GM10266 (cell line): ENCODE results near the gene PRKN.

Experiments
- DNase-seq: peaks from one replicate; pipeline ENCODE4 v3.0.0; 2012; ENCODE audit errors: extremely low spot score
- TF ChIP-seq, protein P1 (sequence below): IDR thresholded peaks from 2 replicates; pipeline ENCODE4 v1.5.1; 2012; ENCODE audit warnings: mild to moderate bottlenecking, low read depth; ENCODE audit not compliant: control insufficient read depth, insufficient read depth; ENCODE audit errors: missing control alignments

The PRKN gene

DNA sequence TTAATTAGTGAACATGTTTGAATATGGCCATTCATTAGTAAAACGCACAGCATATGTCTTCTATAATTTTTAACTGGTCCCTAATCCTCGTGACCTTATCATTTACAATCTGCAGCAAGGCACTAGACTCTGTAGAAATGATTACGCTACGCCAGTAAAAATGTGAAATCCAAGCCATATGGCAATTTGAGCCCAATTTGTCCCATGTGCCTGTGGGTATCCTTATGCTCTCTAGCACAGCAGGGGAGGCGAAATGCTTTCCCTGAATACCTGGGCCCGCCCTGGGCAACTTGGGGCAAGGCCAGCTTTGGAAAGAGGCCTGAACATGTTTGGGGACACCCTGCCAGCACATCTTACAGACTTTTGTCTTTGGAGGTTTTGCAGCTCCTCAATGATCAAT, 1331.0 kb downstream of the PRKN start:
- TF ChIP-seq, protein P1, sequence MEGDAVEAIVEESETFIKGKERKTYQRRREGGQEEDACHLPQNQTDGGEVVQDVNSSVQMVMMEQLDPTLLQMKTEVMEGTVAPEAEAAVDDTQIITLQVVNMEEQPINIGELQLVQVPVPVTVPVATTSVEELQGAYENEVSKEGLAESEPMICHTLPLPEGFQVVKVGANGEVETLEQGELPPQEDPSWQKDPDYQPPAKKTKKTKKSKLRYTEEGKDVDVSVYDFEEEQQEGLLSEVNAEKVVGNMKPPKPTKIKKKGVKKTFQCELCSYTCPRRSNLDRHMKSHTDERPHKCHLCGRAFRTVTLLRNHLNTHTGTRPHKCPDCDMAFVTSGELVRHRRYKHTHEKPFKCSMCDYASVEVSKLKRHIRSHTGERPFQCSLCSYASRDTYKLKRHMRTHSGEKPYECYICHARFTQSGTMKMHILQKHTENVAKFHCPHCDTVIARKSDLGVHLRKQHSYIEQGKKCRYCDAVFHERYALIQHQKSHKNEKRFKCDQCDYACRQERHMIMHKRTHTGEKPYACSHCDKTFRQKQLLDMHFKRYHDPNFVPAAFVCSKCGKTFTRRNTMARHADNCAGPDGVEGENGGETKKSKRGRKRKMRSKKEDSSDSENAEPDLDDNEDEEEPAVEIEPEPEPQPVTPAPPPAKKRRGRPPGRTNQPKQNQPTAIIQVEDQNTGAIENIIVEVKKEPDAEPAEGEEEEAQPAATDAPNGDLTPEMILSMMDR: no peak
- DNase-seq: no peak

DNA sequence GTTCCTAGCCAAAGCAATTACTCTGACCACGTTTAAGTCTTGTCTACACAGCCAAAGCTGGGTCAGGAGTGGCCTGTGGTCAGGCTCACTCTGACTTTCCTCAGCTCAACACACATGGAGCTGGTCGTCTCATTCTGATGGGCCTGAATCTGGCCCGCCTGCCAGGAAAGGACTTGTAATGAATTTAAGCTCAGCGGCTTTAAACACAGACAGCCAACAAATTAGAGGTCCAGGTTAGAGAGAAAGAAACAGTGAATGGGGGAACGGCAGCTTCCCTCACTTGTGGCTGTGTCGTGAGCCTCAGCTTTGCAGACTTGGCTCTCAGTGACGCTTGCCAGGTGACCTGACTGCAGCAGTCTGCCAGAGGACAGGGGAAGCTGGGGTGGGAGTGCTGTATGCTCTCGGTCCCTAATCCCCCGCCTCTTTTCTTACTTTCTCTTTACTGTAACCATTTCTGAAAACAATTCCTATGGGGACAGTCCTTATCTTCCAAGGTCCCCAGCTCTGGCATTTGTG, 1331.8 kb downstream of the PRKN start:
- no peak for DNase-seq
- TF ChIP-seq, protein P1: no peak

DNA sequence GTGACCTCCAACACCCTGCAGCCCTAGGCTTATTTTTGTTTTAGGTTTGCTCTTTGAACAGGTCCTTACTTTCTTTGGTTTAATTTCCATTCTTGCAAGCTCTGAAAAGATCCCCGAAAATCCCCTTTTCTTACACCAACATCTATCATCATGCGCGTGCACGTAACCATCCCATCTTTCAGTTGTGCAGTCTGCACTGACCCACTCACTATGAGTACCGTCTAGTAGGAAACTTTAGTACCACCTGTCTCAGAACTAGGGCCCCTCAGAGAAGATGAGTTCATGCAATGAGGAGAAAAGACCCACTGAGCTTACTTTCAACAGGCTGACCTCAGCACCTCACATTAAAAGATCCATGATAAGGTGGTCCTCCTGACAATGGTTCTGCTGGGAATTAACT, 1333.1 kb downstream of the PRKN start:
- TF ChIP-seq, protein P1: no peak
- DNase-seq: no peak

DNA sequence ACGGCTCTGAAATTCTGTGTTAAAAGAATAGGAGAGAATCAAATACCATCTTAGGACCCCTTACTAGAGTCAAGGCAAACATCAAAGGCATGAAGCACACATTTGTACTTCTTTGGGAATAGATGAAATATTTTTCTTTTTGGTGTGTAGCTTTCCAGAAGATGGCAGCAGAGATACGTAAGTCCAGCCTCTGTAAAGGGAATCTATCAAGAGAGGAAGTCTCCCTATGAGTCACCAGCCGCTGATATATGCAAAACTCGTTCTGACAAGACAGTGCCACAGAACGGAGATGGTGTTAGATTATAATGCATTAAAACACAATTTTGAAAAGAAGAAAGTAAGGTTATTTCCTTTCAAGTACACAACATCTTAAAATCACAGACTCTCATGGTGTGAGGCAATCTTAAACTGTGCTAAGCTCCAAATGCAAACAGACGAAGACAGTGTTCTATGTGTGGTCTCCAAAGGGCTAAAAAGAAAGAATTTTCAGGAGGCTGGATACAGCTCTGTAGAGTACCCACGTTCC, 1333.7 kb downstream of the PRKN start:
- peak; percentile 72 for DNase-seq

DNA sequence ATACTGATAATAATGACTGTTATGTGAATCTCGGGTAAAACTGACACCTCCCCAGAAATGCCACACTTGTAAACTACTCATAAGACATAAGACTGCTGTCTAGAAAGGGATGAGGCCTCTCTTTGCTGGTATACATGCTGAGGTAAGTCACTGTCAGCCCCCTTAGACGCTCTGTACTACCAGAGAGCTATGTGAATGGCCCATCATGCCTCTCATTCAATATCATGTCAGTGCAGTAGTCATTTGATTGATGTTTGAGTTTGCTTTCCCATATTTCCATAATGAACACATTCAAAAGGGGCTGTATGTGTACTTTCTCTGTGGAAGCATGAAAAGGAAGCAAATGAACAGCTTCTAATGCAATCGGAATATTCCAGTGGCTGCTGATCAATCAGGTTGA, 1334.3 kb downstream of the PRKN start:
- TF ChIP-seq, protein P1: no peak
- no peak for DNase-seq

More for the DNA sequence above, 1333.7 kb downstream of the PRKN start:
- TF ChIP-seq, protein P1: peak; percentile 60

DNA sequence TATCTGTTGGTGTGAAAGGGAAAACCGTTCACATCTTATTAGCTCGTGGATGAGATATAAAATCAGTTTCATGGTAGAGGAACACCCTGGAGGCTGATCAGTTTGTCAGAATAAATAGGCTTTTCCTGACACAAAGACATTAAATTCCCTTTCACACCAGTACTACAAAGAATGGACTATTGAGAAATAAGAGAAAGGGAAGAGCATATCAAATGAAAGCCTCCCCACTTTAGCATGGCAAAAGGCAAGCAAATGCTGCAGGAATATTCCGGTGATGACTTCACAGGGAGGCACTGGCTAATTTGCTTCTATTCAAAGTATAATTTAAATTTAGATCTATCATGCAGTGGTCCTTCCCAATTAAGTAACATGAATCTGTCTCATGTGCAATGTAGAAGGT, 1337.8 kb downstream of the PRKN start:
- TF ChIP-seq, protein P1: no peak
- DNase-seq: no peak

DNA sequence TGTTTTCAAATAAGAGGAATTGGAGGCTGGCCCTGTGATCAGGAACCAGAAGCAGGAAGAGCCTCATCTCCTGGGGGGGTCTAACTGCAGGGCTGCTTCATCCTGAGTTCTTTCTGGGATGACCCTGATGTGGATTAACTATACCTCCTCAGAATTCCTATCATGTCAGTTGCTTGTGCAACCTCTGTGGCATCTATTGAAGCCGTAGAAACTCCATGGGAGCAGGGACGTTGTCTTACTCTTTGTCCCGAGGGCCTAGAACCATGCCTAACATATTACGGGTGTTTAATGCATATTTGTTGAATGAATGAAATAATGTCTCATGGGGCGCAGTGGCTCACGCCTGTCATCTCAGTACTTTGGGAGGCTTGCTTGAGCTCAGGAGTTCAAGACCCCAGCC, 1343.6 kb downstream of the PRKN start:
- DNase-seq: no peak
- TF ChIP-seq, protein P1: no peak
